Gastrocnemius medialis (tissue), 4 donors: Measurements from ENCODE around the gene PPP2R2C.

Source experiments
- POLR2A ChIP-seq, 2 donors: fragments of 450-650 bp; IDR thresholded peaks; one replicate each; pipeline ENCODE4 v1.6.1; 2017; ENCODE audit warnings: antibody characterized with exemption in 2 of 2, mild to moderate bottlenecking in 2 of 2, moderate library complexity in 2 of 2
- TF ChIP-seq, protein P1 (sequence below), 5 experiments: fragments of 450-650 bp in 3 of 5; fragments of 200-600 bp in 2 of 5; sonication (generic) in 2 of 5; IDR thresholded peaks in 4 of 5; conservative IDR thresholded peaks in 1 of 5; 1 replicate in 4 of 5; 2 replicates in 1 of 5; pipeline ENCODE4 v1.5.1; 2016 to 2019; ENCODE audit warnings: antibody characterized with exemption in 5 of 5, mild to moderate bottlenecking in 3 of 5, moderate library complexity in 3 of 5

DNA sequence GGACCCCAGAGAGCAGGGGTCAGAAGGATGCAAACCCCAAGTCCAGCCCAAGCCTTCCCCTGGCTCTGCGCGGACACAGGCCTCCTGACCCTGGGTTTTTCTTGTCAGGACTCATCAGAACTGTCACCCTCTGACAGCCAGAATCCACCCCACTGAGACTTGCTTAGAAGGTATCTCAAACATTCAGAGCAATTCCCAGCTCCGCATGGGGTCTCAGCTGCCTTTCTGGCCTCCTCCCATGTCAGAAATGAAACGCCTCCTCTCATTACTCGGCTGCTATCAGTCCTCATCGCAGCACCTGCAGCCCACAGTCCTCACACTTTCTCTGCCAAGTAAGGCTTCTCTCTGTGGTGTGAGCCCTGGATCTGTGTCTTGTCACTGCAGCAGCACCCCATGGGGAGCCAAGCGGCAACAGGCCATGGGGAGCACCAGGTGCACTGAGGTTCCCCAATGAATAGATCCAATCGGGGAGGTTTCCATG is 105.0 kb downstream of the PPP2R2C start:
- TF ChIP-seq, protein P1, sequence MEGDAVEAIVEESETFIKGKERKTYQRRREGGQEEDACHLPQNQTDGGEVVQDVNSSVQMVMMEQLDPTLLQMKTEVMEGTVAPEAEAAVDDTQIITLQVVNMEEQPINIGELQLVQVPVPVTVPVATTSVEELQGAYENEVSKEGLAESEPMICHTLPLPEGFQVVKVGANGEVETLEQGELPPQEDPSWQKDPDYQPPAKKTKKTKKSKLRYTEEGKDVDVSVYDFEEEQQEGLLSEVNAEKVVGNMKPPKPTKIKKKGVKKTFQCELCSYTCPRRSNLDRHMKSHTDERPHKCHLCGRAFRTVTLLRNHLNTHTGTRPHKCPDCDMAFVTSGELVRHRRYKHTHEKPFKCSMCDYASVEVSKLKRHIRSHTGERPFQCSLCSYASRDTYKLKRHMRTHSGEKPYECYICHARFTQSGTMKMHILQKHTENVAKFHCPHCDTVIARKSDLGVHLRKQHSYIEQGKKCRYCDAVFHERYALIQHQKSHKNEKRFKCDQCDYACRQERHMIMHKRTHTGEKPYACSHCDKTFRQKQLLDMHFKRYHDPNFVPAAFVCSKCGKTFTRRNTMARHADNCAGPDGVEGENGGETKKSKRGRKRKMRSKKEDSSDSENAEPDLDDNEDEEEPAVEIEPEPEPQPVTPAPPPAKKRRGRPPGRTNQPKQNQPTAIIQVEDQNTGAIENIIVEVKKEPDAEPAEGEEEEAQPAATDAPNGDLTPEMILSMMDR (IDR thresholded peaks at IDR 0.05 in 4 of 5, conservative IDR thresholded peaks at IDR 0.05 in 1 of 5), result no peak
- no peak for TF ChIP-seq POLR2A (IDR thresholded peaks at IDR 0.05)
